NT2/D1 (cell line): ENCODE data around the gene USP27X.

Source experiments
- YY1 ChIP-seq: IDR thresholded peaks from 2 replicates; pipeline ENCODE4 v1.6.1; 2011; ENCODE audit not compliant: insufficient read length, insufficient read depth
- ZNF274 ChIP-seq: IDR thresholded peaks from 2 replicates; pipeline ENCODE4 v1.6.1; 2011; ENCODE audit warnings: mild to moderate bottlenecking, low read depth, low read length

- TF ChIP-seq YY1 (no peak), ZNF274 (no peak)
These were observed 40.9 kb upstream of the USP27X start for GRCh38 chrX:49838374-49838773.
